HG02588 (cell line): ENCODE measurements around the gene PREX1.

Experiments
- ATAC-seq: cut with Tn5 transposase; IDR thresholded peaks from one replicate; pipeline ENCODE4 v1.9.1; 2021; ENCODE audit warnings: mild to moderate bottlenecking, moderate library complexity; ENCODE audit not compliant: unreplicated experiment

The PREX1 gene

GRCh38 chr20:48686238-48687116, 141.3 kb downstream of the PREX1 start:
- no peak for ATAC-seq

- ATAC-seq = no peak
These were observed 142.5 kb downstream of the PREX1 start for GRCh38 chr20:48685300-48685699.

GRCh38 chr20:48684501-48685041, 143.2 kb downstream of the PREX1 start:
- ATAC-seq = no peak

- ATAC-seq = no peak
These were observed 144.2 kb downstream of the PREX1 start for GRCh38 chr20:48683467-48684175.

- ATAC-seq = no peak
These were observed 145.1 kb downstream of the PREX1 start for GRCh38 chr20:48682529-48683363.

GRCh38 chr20:48681873-48682426, 145.8 kb downstream of the PREX1 start:
- no peak for ATAC-seq

GRCh38 chr20:48681201-48681872, 146.5 kb downstream of the PREX1 start:
- no peak for ATAC-seq

- ATAC-seq = no peak
These were observed 147.1 kb downstream of the PREX1 start for GRCh38 chr20:48680650-48681049.

GRCh38 chr20:48679599-48679998, 148.2 kb downstream of the PREX1 start:
- no peak for ATAC-seq

- no peak for ATAC-seq
These were observed 148.8 kb downstream of the PREX1 start for GRCh38 chr20:48679011-48679410.

- no peak for ATAC-seq
These were observed 149.4 kb downstream of the PREX1 start for GRCh38 chr20:48678421-48678820.

GRCh38 chr20:48676795-48677460, 150.9 kb downstream of the PREX1 start:
- no peak for ATAC-seq

- ATAC-seq = no peak
These were observed 151.7 kb downstream of the PREX1 start for GRCh38 chr20:48676125-48676524.

- ATAC-seq = no peak
These were observed 153.3 kb downstream of the PREX1 start for GRCh38 chr20:48674461-48674860.

GRCh38 chr20:48673507-48673906, 154.3 kb downstream of the PREX1 start:
- ATAC-seq = no peak

GRCh38 chr20:48672324-48672723, 155.5 kb downstream of the PREX1 start:
- no peak for ATAC-seq

GRCh38 chr20:48671141-48671540, 156.7 kb downstream of the PREX1 start:
- ATAC-seq = no peak

GRCh38 chr20:48669946-48670605, 157.7 kb downstream of the PREX1 start:
- no peak for ATAC-seq

- no peak for ATAC-seq
These were observed 159.3 kb downstream of the PREX1 start for GRCh38 chr20:48668451-48668946.
